Measurements from ENCODE around the gene SGMS1. TPM values are rescaled to one million over a fixed set of nuclear protein-coding genes. Genes with fewer than 3 reads are reported as not detected.
A peak's percentile ranks its signal among the peaks of the same experiment; 100 is the strongest.
"Not testable (repeated sequence)": the region's sequence is repeated elsewhere in the genome, so short reads cannot be mapped to it uniquely, and the experiment has no call there.

SGMS1 gene
- total RNA-seq, 2 experiments from 2014 or later: 17.1 to 19.3 TPM

- ChIA-PET POLR2A (no interaction called here), CTCF (interaction anchor here (1.0 kb wide), 1 partner anchor 142 kb away, joined by 3 read pairs; no protein-coding TSS in a partner anchor)
- peaks cover 7% of the 10 kb centered on the region for H3K9me3 Mint-ChIP-seq
Observed at GRCh38 chr10:50426485-50426884, 197.3 kb downstream of the SGMS1 start.

GRCh38 chr10:50425215-50425614, 198.5 kb downstream of the SGMS1 start:
- CTCF ChIA-PET: interaction anchor here (0.7 kb wide), 1 partner anchor 87 kb away, joined by 3 read pairs; no protein-coding TSS in a partner anchor
- H3K4me3 Mint-ChIP-seq, H3K9me3 Mint-ChIP-seq, H3K27ac Mint-ChIP-seq, POLR2A ChIA-PET, H3K27me3 Mint-ChIP-seq, DNase-seq: not testable (repeated sequence)
- H3K36me3 Mint-ChIP-seq (ENCODE audit: low read depth): peaks cover 11% of the 10 kb centered on the region
- peaks cover 25% of the 10 kb centered on the region for H3K4me1 Mint-ChIP-seq

More at GRCh38 chr10:50426485-50426884, 197.3 kb downstream of the SGMS1 start:
- DNase-seq: no peak
- Mint-ChIP-seq H3K4me3 (no peak overlapping the region), H3K36me3 (ENCODE audit: low read depth) (peaks cover 11% of the 10 kb centered on the region), H3K27me3 (no peaks in the 10 kb centered on the region), H3K4me1 (peaks cover 23% of the 10 kb centered on the region), H3K27ac (no peak overlapping the region)

GRCh38 chr10:50423448-50423847, 200.3 kb downstream of the SGMS1 start:
- no peak for DNase-seq
- ChIA-PET CTCF (no interaction called here), POLR2A (no interaction called here)
- Mint-ChIP-seq H3K27ac (no peak overlapping the region), H3K27me3 (no peaks in the 10 kb centered on the region), H3K4me1 (peaks cover 35% of the 10 kb centered on the region), H3K36me3 (ENCODE audit: low read depth) (peaks cover 11% of the 10 kb centered on the region), H3K4me3 (no peak overlapping the region), H3K9me3 (peaks cover 7% of the 10 kb centered on the region)

- POLR2A ChIA-PET: no interaction called here
- peaks cover 11% of the 10 kb centered on the region for H3K36me3 Mint-ChIP-seq (ENCODE audit: low read depth)
Observed at GRCh38 chr10:50422259-50422658, 201.5 kb downstream of the SGMS1 start.

GRCh38 chr10:50421026-50421719, 202.6 kb downstream of the SGMS1 start:
- Mint-ChIP-seq H3K27ac (no peak overlapping the region), H3K4me1 (peaks cover 43% of the 10 kb centered on the region), H3K4me3 (no peak overlapping the region), H3K27me3 (no peaks in the 10 kb centered on the region), H3K9me3 (peaks cover 4% of the 10 kb centered on the region), H3K36me3 (ENCODE audit: low read depth) (peaks cover 7% of the 10 kb centered on the region)
- peak; percentile 43 for DNase-seq
- POLR2A ChIA-PET: no interaction called here
- CTCF ChIA-PET: interaction anchor here (1.0 to 1.6 kb wide), 3 partner anchors 18 to 152 kb away, joined by 3 to 5 read pairs (median 3); no protein-coding TSS in a partner anchor

More at GRCh38 chr10:50422259-50422658, 201.5 kb downstream of the SGMS1 start:
- no peaks in the 10 kb centered on the region for H3K27me3 Mint-ChIP-seq
- no peak overlapping the region for H3K27ac Mint-ChIP-seq
- CTCF ChIA-PET: interaction anchor here (1.0 kb wide), 1 partner anchor 151 kb away, joined by 3 read pairs; no protein-coding TSS in a partner anchor
- no peak for DNase-seq
- no peak overlapping the region for H3K4me3 Mint-ChIP-seq
- peaks cover 7% of the 10 kb centered on the region for H3K9me3 Mint-ChIP-seq
- H3K4me1 Mint-ChIP-seq: peaks cover 44% of the 10 kb centered on the region

- no peak overlapping the region for H3K27ac Mint-ChIP-seq
- no peak overlapping the region for H3K4me3 Mint-ChIP-seq
- CTCF ChIA-PET: interaction anchor here (1.0 to 1.6 kb wide), 4 partner anchors 13 to 196 kb away, joined by 3 to 5 read pairs (median 3); no protein-coding TSS in a partner anchor
- H3K27me3 Mint-ChIP-seq: no peaks in the 10 kb centered on the region
- H3K4me1 Mint-ChIP-seq: peaks cover 46% of the 10 kb centered on the region
- POLR2A ChIA-PET: no interaction called here
- H3K36me3 Mint-ChIP-seq (ENCODE audit: low read depth): peaks cover 5% of the 10 kb centered on the region
- H3K9me3 Mint-ChIP-seq: peaks cover 2% of the 10 kb centered on the region
- DNase-seq: no peak
Observed at GRCh38 chr10:50420196-50420595, 203.6 kb downstream of the SGMS1 start.

DNA sequence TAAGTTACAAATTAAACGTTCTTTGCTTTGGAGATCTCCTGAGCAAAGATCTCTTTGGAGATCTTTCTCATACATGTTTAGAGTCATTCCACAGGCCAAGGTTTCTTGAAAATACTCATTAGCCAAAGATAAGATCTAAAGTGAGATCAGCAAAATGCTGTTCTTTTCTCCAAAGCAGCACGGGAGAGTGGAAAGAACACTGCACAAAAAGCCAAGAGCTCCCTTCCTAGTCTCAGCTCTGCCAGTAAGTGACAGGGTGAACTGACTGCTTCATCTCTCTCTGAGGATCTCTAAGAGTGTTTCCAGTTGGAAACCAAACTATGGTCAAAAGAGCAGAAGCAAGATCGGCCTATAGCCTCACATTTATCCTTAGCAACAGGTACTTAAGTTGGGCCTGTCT, 204.0 kb downstream of the SGMS1 start:
- H3K27ac Mint-ChIP-seq: no peak overlapping the region
- no peak for DNase-seq
- H3K36me3 Mint-ChIP-seq (ENCODE audit: low read depth): peaks cover 3% of the 10 kb centered on the region
- CTCF ChIA-PET: interaction anchor here (1.0 to 2.0 kb wide), 4 partner anchors 12 to 195 kb away, joined by 3 to 6 read pairs (median 3); no protein-coding TSS in a partner anchor
- H3K4me1 Mint-ChIP-seq: peaks cover 46% of the 10 kb centered on the region
- H3K27me3 Mint-ChIP-seq: no peaks in the 10 kb centered on the region
- H3K9me3 Mint-ChIP-seq: no peaks in the 10 kb centered on the region
- POLR2A ChIA-PET: no interaction called here
- H3K4me3 Mint-ChIP-seq: no peak overlapping the region

- H3K9me3 Mint-ChIP-seq: no peaks in the 10 kb centered on the region
- H3K4me3 Mint-ChIP-seq: peak overlapping the region; percentile 85
- H3K27ac Mint-ChIP-seq: peak overlapping the region; percentile 95
- H3K4me1 Mint-ChIP-seq: peaks cover 46% of the 10 kb centered on the region
- no peak for DNase-seq
- ChIA-PET POLR2A (no interaction called here), CTCF (interaction anchor here (1.2 to 2.0 kb wide), 2 partner anchors 12 to 22 kb away, joined by 3 to 6 read pairs; no protein-coding TSS in a partner anchor)
- H3K36me3 Mint-ChIP-seq (ENCODE audit: low read depth): no peaks in the 10 kb centered on the region
- no peaks in the 10 kb centered on the region for H3K27me3 Mint-ChIP-seq
Observed at GRCh38 chr10:50419091-50419490, 204.7 kb downstream of the SGMS1 start.

- H3K4me3 Mint-ChIP-seq: peak overlapping the region; percentile 85
- no peaks in the 10 kb centered on the region for H3K36me3 Mint-ChIP-seq (ENCODE audit: low read depth)
- H3K9me3 Mint-ChIP-seq: no peaks in the 10 kb centered on the region
- H3K4me1 Mint-ChIP-seq: peaks cover 48% of the 10 kb centered on the region
- POLR2A ChIA-PET: interaction anchor here (0.6 to 1.4 kb wide), 4 partner anchors 9 to 206 kb away, joined by 3 to 5 read pairs (median 4); no protein-coding TSS in a partner anchor
- no peaks in the 10 kb centered on the region for H3K27me3 Mint-ChIP-seq
- H3K27ac Mint-ChIP-seq: peak overlapping the region; percentile 95
- peak; percentile 64 for DNase-seq
- CTCF ChIA-PET: interaction anchor here (0.6 to 2.0 kb wide), 4 partner anchors 21 to 305 kb away, joined by 3 to 6 read pairs (median 3); no protein-coding TSS in a partner anchor
Observed at GRCh38 chr10:50417886-50418830, 205.6 kb downstream of the SGMS1 start.

- Mint-ChIP-seq H3K4me1 (peaks cover 48% of the 10 kb centered on the region), H3K4me3 (peak overlapping the region; percentile 85), H3K27me3 (no peaks in the 10 kb centered on the region), H3K27ac (peak overlapping the region; percentile 72), H3K9me3 (no peaks in the 10 kb centered on the region), H3K36me3 (ENCODE audit: low read depth) (no peaks in the 10 kb centered on the region)
- POLR2A ChIA-PET: interaction anchor here (0.6 to 1.4 kb wide), 3 partner anchors 10 to 79 kb away, joined by 3 to 4 read pairs (median 3); no protein-coding TSS in a partner anchor
- DNase-seq: no peak
- CTCF ChIA-PET: interaction anchor here (2.0 kb wide), 1 partner anchor 20 kb away, joined by 6 read pairs; no protein-coding TSS in a partner anchor
Observed at GRCh38 chr10:50417486-50417885, 206.3 kb downstream of the SGMS1 start.

DNA sequence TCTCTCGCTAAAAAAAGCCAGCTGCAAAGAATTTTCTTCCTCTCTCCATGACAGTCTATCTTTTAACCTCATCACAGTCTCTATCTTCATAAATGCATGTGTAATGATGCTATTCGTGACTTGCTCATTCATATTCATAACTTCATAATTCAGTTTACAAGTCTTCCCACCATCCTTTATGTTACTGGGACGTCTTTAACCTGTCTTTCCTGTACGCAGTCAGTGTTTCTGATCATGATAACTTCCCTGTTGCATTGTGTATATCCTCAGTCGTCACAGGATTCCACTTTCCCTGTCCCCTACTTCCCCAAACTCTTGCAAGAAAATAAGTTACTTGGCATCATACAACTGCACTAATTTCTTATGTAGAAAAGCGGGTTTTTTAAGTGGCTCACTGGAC, 206.9 kb downstream of the SGMS1 start:
- POLR2A ChIA-PET: no interaction called here
- Mint-ChIP-seq H3K9me3 (no peaks in the 10 kb centered on the region), H3K4me1 (peaks cover 46% of the 10 kb centered on the region), H3K4me3 (peak overlapping the region; percentile 44), H3K36me3 (ENCODE audit: low read depth) (no peaks in the 10 kb centered on the region), H3K27ac (no peak overlapping the region), H3K27me3 (no peaks in the 10 kb centered on the region)
- CTCF ChIA-PET: interaction anchor here (1.2 to 1.4 kb wide), 2 partner anchors 13 to 43 kb away, joined by 3 to 4 read pairs; no protein-coding TSS in a partner anchor
- no peak for DNase-seq

DNA sequence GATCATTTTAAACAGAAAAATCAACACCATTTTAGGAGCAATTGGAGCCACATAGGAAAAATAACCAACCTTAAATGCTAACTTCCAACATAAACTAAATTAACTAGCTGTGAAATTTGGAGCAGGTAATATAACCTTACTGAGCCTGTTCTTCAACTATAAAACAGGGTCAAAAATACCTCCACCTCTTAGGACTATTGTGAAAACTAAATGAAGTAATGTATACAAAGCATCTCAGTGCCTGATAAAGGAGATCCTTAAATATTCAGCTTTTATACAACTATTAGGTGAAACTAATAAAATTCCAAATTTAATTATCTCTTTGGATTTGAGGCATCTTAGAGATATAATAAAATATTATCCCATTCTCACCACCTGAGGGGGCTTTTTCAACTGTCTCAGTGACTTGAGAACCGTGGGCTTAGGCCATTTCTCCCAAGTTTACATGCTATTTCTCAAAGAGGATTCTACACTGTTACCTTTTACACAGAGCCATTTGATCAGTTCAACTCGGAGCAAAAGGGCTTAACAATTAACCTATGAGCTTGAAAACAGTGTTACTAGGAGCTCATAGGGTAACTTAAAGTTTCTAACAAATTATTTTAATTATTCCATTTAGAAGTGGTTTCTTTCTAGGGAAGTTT, 207.5 kb downstream of the SGMS1 start:
- Mint-ChIP-seq H3K27me3 (no peaks in the 10 kb centered on the region), H3K4me1 (peaks cover 41% of the 10 kb centered on the region), H3K9me3 (no peaks in the 10 kb centered on the region), H3K27ac (peak overlapping the region; percentile 19), H3K36me3 (ENCODE audit: low read depth) (no peaks in the 10 kb centered on the region), H3K4me3 (no peak overlapping the region)
- DNase-seq: no peak
- ChIA-PET CTCF (interaction anchor here (1.2 to 1.4 kb wide), 2 partner anchors 12 to 44 kb away, joined by 3 to 4 read pairs; no protein-coding TSS in a partner anchor), POLR2A (no interaction called here)
